Measurements from ENCODE around the gene SHC4.

Gene SHC4

GRCh38 chr15:48845123-48845522 lies 118.6 kb downstream of the SHC4 start:
- no peak for DNase-seq (ENCODE audit: low spot score)

DNA sequence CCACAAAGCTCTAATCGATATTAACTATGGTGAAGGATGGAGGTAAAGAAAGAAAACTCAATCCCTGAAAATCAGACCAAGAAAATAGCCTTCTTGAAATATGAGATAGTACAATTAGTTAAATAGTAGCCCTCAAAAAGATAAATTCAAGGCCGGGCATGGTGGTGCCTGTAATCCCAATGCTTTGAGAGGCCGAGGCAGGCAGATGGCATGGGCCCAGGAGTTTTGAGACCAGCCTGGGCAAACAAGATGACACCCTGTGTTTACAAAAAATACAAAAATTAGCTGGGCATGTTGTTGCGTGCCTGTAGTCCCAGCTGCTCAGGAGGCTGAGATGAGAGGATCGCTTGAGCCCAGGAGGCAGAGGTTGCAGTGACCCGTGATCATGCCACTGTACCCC lies 121.2 kb downstream of the SHC4 start:
- no peak for DNase-seq (ENCODE audit: low spot score)

DNA sequence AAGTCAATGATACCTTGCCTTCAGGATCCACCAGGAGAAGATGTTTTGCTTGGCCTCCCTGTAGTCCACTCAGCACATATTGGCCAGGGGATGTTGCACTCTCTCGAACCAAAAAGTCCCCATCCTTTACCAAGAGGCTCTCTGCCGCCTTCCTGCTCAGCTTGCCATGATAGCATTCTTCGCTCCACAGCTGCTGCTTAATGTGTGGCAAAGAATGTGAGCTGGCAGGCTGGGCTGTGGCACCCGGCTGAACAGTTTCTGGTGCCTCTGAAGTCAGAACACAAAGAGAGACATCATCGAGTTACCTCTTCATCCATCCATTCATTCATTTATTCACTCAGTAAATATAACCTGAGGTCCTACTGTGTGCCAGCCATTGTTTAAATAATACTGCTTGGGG lies 129.0 kb downstream of the SHC4 start:
- DNase-seq (ENCODE audit: low spot score), result no peak

GRCh38 chr15:48833526-48834239 lies 130.0 kb downstream of the SHC4 start:
- DNase-seq (ENCODE audit: low spot score), result no peak

DNA sequence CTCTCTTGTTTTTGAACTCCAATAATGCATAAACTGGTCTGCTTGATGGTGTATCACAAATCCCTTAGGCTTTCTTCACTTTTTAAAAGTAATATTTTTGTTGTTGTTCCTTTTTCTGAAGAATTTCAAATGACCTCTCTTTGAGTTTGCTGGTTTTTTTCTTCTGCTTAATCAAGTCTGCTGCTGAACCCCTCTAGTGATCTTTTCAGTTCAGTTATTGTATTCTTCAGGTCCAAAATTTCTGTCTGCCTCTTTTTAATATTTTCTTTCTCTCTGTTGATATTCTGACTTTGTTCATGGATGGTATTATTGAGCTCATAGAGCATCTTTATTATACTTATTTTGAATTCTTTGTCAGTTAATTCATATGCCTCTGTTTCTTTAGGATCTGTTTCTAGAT lies 131.1 kb downstream of the SHC4 start:
- DNase-seq (ENCODE audit: low spot score), result no peak

DNA sequence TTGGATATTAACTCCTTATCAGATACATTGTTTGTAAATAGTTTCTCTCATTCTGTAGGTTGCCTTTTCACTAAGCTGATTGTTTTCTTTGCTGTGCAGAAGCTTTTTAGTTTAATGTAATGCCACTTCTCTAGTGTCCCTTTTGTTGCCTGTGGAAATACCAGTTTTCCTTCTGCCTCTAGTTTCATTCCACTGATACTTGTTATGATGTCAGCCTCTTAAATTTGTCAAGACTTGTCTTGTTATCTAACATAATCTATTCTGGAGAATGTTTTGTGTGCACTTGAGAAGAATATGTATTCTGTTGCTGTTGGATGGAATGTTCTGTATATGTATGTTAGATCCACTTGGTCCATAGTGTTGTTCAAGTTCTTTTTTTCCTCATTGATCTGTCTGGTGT lies 134.8 kb downstream of the SHC4 start:
- DNase-seq (ENCODE audit: low spot score), result no peak

- no peak for DNase-seq (ENCODE audit: low spot score)
Observed at GRCh38 chr15:48828471-48828870, 135.2 kb downstream of the SHC4 start.

DNA sequence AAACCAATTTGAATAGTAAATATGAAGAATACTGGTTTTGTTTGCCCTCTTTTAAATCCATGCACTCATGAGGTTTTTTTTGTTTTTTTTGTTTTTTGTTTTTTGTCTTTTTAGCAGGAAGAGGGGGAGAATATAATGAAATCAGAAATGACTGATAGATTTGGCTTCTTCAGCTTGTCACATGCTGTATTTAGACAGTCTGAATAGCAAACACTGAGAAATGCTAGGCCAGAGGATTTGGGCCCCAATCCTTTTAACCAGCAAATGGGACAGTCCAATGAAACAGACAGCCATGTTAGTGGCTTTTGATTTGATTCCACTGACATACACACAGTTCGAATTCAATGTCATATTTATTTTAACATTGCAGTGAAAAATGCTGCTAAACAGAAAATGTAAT lies 138.6 kb downstream of the SHC4 start:
- no peak for DNase-seq (ENCODE audit: low spot score)

GRCh38 chr15:48823706-48824105 lies 140.0 kb downstream of the SHC4 start:
- no peak for DNase-seq (ENCODE audit: low spot score)

DNA sequence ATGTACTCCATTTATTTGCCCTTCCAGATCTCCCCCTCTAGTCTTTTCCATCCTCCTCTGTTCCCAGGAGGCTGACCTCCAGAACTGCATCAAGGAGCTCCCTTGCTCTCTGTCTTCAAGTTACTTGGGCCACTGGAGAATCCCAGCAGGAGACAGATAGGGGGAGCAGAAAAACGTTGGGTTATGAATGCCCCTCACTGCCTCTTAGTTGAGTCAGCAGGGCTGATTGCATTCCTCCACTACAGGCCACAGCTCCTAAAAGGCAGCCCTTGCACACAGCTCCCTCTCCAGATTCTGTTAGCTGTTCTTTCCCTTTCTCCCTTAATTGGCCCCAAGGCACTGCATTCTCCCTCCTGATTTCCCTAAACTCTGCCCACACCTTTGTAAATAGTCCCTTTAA lies 140.5 kb downstream of the SHC4 start:
- peak; percentile 20 for DNase-seq (ENCODE audit: low spot score)

GRCh38 chr15:48814286-48814685 lies 149.4 kb downstream of the SHC4 start:
- no peak for DNase-seq (ENCODE audit: low spot score)

DNA sequence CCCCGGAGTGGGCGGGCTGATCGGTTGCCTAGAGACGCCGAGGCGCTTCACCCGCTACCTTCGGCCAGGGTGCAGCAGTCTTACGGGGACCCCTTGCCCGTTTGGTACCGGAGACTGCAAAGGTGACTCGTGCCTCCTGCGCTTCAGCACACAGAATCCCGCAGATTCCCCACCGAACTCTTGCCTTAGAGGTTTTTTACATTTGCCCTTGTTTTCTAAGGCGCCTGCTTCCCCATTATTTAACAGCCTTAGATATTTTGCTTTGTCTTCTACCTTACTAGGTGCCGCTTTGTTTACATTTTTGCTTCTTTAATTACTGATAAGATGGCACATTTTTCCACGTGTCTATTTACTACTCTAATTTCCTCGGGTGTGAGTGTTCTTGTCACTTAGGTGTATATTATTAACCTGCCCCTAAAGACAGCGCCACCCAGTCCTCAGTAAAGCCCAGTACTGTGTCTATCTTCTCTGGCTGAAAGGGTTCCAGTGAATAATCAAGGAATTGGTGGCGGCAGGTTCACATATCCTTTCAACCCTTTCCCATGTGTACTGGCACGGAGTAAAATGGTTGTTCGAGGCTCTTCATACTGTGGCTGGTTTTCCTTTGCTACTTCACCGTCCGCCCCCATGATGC lies 152.3 kb downstream of the SHC4 start:
- DNase-seq (ENCODE audit: low spot score), result no peak

- DNase-seq (ENCODE audit: low spot score), result peak; percentile 89
Observed at GRCh38 chr15:48810414-48811324, 153.1 kb downstream of the SHC4 start, which contains the start of gene CEP152. CEP152 (minus strand) TSS chr15:48811069; CDS start chr15:48805649, 5,420 bp downstream.

GRCh38 chr15:48806151-48806550 lies 157.6 kb downstream of the SHC4 start:
- peak; percentile 22 for DNase-seq (ENCODE audit: low spot score)

- DNase-seq (ENCODE audit: low spot score), result no peak
Observed at GRCh38 chr15:48805591-48805990, 158.1 kb downstream of the SHC4 start.

DNA sequence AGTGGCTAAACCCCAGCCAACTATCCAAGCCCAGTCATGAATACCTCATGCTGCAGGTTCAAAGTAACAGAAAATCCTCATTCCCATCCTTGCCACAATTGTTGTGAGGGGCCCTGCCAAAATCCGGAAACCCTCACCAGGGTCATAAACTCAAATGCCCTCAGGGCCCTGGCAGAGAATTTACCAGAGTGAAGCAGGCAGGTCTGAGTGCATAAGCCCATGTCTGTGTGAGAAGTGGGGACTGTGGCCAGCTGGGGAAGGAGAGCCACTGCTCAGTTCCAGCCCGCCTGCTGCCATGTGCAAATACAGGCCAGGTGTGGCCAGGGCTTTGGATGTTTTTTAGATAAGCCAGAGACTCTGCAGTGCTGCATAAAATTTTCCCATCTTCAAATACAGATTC lies 159.8 kb downstream of the SHC4 start:
- no peak for DNase-seq (ENCODE audit: low spot score)

DNA sequence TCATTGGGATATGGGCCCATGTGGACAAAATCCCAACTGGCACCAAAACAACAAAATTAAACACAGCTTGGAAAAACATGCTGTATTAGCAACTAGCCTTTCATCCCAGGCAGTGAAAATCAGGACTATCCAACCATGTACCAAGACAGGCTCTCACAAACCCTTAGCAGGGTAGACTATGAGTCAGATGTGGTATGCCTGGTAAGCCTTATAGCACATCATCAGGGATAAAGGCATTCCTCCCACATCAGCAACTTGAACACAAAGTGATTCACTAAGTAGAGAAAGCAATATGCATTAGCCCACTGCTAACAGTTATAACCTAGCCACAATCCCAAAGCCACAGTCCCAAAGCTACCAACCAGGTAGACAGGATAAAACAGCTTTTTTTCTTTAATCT lies 160.9 kb downstream of the SHC4 start:
- DNase-seq (ENCODE audit: low spot score), result peak; percentile 63

DNA sequence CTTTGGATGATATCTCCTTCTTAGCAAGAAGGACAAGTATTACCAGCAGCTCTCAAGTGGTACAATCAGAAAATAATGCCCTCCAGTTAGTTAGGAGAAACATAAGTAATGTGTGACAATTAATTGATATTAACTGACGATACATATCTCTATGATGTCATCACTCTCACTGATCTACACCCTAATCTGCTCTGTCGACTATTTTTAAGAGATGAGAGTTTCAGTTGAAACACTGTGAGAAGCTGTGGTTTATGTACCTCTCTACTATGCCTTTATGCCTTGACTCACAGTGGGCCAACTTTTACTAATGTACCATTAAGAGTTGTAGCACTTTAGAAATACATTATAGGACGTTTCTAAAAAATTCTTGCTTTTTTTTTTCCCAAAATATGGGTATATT lies 161.5 kb downstream of the SHC4 start:
- no peak for DNase-seq (ENCODE audit: low spot score)

DNA sequence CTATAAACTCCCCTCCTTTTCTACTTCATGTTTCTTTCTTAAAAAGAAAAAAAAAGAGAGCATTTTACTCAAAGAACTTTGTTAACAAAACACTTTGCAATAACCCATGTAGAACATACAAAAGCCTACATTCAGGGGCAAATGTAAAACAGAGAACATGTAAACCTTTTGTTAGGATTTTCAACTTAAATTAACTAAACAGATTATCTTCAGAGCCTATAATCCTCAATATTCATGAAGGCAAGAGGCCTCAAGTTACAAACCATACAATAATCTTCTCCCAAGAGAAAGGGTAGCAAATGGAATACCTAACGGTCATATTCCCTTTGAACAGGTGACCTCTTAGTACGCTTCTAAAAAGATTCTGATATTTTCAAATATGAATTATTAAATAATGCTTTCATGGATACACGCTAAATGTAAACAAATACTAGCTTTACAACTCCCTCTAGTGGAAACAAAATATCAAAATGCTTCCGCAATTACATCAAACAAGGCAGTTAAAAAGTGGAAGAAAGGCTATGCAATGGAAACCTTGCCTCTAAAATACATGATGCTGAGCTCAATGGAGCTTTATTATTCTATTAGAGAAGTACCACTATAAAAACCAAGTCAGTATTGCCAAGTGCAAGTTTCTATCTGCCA lies 162.8 kb downstream of the SHC4 start:
- DNase-seq (ENCODE audit: low spot score), result no peak

GRCh38 chr15:48800245-48800644 lies 163.5 kb downstream of the SHC4 start:
- DNase-seq (ENCODE audit: low spot score), result no peak

- no peak for DNase-seq (ENCODE audit: low spot score)
Observed at GRCh38 chr15:48798319-48798718, 165.4 kb downstream of the SHC4 start.

DNA sequence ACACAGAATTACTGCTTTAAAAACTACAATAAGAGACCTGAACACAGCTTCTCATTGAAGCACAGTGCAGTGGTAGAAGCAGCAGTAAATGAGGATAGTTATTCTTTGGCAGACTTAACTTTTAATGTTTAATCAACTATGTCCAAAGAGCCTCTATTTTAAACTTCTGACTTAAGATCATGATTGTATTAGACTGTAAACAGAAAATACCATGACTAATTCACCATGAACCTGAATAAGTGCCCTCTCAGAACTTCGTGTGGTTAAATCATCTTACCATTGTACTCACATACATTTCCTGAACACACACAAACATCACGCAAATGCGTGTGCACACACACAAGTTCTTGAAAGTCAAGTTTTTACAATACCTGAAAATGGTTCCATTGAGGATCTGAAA lies 166.8 kb downstream of the SHC4 start:
- no peak for DNase-seq (ENCODE audit: low spot score)

All from hepatic stellate cell (primary cell).